GM18870 (cell line): Measurements from ENCODE around the gene PRSS38.

Experiments
- ATAC-seq: cut with Tn5 transposase; IDR thresholded peaks from one replicate; pipeline ENCODE4 v1.9.1; 2021; ENCODE audit warnings: moderate library complexity; ENCODE audit not compliant: unreplicated experiment

The PRSS38 gene

GRCh38 chr1:227778401-227778947, 37.0 kb upstream of the PRSS38 start:
- no peak for ATAC-seq

GRCh38 chr1:227779021-227779441, 36.4 kb upstream of the PRSS38 start:
- ATAC-seq = no peak

GRCh38 chr1:227779685-227780084, 35.8 kb upstream of the PRSS38 start:
- ATAC-seq = no peak

DNA sequence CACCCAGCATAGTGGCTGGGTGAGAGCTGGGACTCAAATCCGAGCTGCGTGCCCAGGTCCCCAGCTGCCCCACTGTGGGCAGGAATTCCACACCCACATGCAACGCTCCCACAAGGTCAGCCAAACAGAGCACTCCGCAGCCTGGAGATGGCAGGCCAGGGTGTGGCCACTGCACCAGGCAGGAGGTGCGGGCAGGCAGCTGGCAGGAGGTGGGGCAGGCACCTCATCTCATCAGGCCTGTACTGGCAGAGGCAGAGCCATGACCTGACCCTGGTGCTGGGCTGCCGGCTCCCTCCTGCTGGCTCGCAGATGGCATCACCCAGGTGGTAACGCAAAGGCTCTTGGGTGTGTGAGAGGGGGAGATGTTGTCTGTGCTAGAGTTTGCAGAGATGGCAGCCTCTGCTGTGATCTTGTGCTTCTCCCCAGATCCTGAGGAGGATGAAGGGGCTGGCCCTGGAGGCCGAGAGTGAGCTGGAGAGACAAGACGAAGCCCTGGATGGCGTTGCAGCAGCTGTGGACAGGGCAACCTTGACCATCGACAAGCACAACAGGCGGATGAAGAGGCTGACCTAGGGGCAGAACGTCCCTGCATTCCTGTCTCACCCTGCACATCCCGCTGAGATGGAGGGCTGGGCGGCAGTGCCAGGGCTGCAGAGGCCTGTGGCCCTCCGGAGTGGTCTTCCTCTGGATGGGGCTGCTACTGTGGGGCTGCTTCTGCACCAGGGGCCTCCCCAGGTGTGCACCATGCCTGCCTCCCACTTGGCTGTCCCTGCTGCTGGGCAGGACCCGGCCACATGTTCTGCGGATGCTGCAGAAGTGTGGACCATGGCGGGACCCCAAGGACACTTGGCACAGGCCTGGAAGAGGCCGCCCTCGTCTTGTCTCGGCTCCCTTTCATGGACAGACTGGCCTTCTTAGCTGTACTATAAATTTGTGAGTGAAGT, 35.1 kb upstream of the PRSS38 start:
- no peak for ATAC-seq

GRCh38 chr1:227781314-227781930, 34.1 kb upstream of the PRSS38 start:
- no peak for ATAC-seq

DNA sequence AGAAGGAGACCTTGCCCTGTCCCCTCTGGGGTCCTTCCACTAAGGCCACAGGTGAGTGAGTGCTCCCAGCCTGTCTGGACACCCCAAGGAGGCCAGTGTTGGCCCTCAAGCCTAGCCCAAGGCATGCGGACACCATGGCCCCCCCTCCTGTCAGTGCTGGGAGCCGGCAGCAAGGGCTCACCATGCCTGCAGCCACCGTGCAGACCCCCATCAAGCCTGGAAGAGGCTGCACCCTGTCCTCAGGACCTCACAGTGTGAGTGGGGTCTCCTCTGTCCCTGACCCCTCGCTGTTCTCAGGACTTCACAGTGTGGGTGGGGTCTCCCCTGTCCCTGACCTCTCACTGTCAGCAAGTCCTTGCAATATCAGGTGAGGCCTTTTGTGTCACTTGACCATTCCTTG, 33.2 kb upstream of the PRSS38 start:
- ATAC-seq = no peak

- ATAC-seq = no peak
These were observed 30.2 kb upstream of the PRSS38 start for GRCh38 chr1:227785094-227785804.

DNA sequence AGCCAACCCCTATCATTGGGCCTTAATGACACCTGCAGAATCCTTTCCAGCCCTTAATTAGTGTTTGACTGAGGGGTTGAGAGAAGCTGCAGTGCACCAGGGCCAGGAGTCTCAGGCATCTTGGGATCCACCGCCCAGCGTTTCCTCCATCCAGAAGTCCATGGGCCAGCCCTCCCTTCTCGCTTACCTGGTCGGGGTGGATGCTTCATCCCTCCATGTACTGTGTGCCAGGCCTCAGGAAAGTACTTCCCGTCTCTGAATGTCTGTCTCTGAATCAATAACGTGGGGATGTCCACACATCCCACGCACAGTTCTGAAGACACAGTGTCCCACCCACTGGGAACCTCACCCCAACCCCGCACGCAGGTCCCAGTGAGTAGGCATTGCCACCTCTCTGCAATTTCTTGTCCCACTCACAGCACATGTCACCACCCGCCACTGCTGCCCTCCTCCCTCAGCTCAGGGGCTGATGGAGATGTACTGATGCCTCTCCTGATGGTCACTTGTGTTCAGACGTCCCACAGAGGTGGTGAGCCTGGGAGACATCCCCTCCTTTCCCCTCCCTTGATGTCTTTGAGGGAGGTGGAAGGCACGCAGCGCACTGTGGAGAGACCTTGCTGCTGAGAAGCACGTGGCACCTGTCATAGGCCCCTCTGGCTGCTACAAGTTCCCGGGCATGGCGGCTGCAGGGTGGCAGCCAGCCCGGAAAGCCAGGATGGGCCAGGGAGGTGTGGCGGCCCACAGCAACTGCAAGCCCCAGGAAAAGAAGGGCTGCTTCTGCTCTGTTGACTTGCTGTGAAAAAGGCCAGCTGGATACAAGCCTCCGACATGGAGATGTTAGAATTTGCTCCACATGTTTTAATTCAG, 29.4 kb upstream of the PRSS38 start:
- no peak for ATAC-seq

DNA sequence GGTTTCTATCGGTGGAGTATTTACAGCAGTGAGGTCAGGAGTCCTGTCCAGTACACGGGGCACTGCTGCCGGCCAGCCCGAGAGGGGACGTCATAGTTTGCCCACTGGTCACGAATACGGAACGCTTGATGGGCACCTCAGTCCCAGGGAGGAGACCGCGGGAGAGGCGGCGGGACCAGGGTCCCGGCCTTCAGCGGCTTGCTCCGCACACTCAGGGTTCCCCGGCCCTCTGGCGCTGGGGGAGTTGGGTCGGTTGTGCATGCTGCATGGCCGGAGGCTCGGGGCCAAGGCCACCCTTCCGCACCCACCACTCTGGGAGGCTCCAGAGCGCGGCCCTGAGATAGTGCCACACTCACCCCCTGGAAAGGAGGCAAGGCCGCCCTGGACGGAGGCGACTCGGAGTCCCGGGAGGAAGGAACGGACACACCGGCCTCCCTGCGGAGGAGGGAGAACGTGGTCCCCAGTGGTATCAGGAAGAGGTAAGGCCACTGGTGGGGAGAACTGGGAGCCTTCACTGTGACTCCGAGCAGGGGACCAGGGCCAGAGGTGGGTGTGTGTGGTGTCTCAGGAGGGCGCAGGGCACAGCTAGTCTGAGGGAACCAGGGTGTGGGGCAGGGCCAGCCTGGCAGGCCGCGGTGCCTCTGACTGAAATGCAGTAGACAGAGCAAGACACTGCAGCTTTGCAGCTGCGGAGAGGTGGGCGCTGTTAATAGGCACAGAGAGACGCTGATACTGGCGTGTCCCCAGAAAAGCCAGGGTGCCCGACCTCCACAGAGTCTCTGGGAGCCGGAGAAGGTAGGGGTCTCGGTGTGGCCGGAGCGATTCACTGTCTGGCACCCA, 28.6 kb upstream of the PRSS38 start:
- ATAC-seq = peak; percentile 0

DNA sequence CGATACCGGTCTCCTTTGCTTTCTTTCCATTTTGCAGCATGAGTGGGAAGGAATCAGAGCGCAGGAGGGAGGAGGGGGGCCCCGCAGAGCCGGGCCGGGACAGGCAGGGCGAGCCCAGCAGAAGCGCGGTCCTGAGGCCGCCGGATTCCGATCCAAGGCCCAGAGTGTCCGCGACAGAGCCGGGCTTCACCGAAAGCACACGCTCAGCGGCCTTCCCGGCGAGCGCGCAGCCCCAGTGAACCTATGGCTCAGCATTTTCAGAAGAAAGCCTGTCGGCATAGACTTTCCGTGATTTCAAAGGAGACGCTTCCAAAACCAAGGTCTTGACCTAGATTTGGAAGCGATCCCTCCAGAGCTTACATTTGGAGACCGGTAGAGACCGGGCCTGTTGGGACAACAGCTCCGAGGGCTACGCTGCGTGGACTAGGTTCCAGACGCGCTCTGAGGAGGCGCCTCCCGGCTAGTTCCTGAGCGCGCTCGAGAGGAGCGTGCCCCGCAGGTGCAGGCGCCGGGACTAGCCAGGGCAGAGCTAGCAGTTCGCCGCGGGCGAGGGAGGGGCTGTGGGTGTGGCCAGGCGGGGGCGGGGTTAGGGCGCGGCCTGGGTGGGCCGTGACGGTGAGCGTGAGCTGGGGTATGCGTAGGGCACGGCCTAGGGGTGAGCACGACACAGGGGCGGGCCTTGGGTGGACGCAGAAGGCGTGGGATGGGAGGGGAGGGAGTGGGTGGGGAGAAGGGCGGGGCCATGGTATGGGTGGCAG, 27.8 kb upstream of the PRSS38 start:
- ATAC-seq = peak; percentile 73

GRCh38 chr1:227788271-227789083, 27.0 kb upstream of the PRSS38 start:
- peak; percentile 29 for ATAC-seq

- no peak for ATAC-seq
These were observed 26.1 kb upstream of the PRSS38 start for GRCh38 chr1:227789084-227790033.

GRCh38 chr1:227790034-227790400, 25.5 kb upstream of the PRSS38 start:
- ATAC-seq = no peak

DNA sequence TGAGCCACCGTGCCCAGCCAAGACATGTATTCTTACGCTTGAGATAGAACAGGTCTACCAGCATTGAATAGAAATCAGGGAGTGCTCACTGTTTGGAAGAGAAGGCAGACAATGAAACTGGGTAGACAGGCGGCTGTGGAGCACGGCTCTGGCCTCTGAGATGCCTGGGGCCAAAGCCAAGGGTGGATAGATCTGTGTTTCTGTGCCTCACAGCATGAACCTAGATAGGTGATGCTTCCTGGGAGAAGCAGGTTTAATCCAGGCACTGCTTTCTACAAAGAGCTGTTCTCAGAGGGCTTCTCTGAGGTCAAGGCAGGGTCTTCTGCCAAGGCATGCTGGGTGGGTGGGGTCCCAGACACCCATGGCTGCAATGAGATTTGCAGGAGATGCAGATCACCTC, 24.6 kb upstream of the PRSS38 start:
- no peak for ATAC-seq

DNA sequence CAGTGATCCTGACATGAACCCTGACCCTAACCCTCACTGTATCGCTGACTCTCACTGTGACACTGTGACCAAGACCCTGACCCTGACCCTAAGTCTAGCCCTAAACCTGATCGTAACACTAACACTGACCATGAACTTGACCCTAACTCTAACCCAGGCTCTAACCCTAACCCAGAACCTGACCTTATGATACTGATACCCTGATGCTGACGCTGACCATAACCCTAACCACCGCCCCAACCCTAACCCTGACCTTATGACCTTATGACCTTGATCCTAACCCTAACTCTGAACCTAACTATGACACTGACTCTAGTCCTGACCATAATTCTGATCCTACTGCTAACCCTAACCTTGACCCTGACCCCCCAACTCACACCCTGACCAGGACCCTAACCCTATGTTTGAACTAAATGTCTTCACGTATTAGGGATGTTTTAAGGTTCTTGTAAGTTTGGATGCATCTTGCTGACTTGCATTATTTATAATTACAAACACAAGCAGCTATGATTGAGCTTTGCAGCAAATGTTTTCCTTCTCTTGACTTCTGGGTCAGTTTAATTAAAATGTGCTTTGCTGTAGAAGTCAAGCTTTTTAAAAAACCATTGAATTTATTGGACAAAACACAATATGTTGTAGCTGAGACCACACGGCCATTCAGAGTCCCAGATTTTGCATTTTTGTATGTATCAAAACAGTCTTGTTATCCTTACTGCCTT, 23.9 kb upstream of the PRSS38 start:
- ATAC-seq = no peak
